HEK293 (cell line): ENCODE results near the gene STX11.

Experiments used
- CTCF ChIA-PET: fragments of 350-600 bp; formaldehyde crosslinking; extraction: SDS; loops from one replicate; lab custom pipeline; 2021; ENCODE audit warnings: antibody characterized with exemption; lab: Yijun Ruan, JAX
- POLR2A ChIA-PET: fragments of 300-600 bp; formaldehyde crosslinking; extraction: SDS; loops from one replicate; lab custom pipeline; 2020; ENCODE audit warnings: antibody characterized with exemption, inconsistent platforms; lab: Yijun Ruan, JAX
- H3K27ac ChIP-seq: fragments of 200-500 bp; sonication (Bioruptor generic); 2 replicates; pipeline ENCODE4 v1.5.1; 2014; ENCODE audit warnings: low read depth, low read length, control low read depth, inconsistent platforms; ENCODE audit errors: extremely low read depth
- H3K36me3 ChIP-seq, 2 experiments: fragments of 200-500 bp in 1 of 2; sonication (Bioruptor generic) in 1 of 2; 1 replicate in 1 of 2; 2 replicates in 1 of 2; pipeline ENCODE4 v1.5.1; 2014 to 2017; ENCODE audit warnings: inconsistent platforms in 2 of 2, low read length in 2 of 2; ENCODE audit not compliant: control insufficient read depth in 2 of 2, insufficient read depth in 1 of 2
- H3K4me1 ChIP-seq: fragments of 200-500 bp; sonication (Bioruptor generic); 2 replicates; pipeline ENCODE4 v1.5.1; 2014; ENCODE audit warnings: mild to moderate bottlenecking, low read length, inconsistent platforms; ENCODE audit not compliant: control insufficient read depth, insufficient read depth
- H3K4me3 ChIP-seq: 2 replicates; pipeline ENCODE4 v1.5.1; 2011; ENCODE audit warnings: low read depth, mild to moderate bottlenecking, control low read depth, low read length, moderate library complexity
- H3K9me3 ChIP-seq: fragments of 200-500 bp; sonication (Bioruptor generic); 2 replicates; pipeline ENCODE4 v1.5.1; 2014; ENCODE audit warnings: low read depth, low read length, inconsistent platforms; ENCODE audit not compliant: control insufficient read depth, insufficient read depth
- BCL11A ChIP-seq: fragments of 450-650 bp; formaldehyde crosslinking; IDR thresholded peaks from 2 replicates; pipeline ENCODE4 v1.5.1; 2016; ENCODE audit warnings: low read depth, missing biosample characterization, missing genetic modification characterization
- FEZF1 ChIP-seq: fragments of 450-650 bp; formaldehyde crosslinking; IDR thresholded peaks from 2 replicates; pipeline ENCODE4 v1.5.1; 2016; ENCODE audit warnings: missing biosample characterization, missing genetic modification characterization
- GLI2 ChIP-seq: fragments of 450-650 bp; formaldehyde crosslinking; IDR thresholded peaks from 2 replicates; pipeline ENCODE4; 2017; ENCODE audit warnings: missing biosample characterization, missing genetic modification characterization, low read depth, borderline replicate concordance
- HOXA7 ChIP-seq: sonication (generic); formaldehyde crosslinking; IDR thresholded peaks from 2 replicates; pipeline ENCODE4 v1.8.1; 2022; ENCODE audit warnings: missing genetic modification reagents, borderline replicate concordance
- ZBTB21 ChIP-seq: fragments of 450-650 bp; formaldehyde crosslinking; IDR thresholded peaks from 2 replicates; pipeline ENCODE4 v1.5.1; 2017; ENCODE audit warnings: missing biosample characterization, missing genetic modification characterization
- ZNF112 ChIP-seq: fragments of 450-650 bp; formaldehyde crosslinking; IDR thresholded peaks from 2 replicates; pipeline ENCODE4 v1.5.0; 2017; ENCODE audit warnings: missing biosample characterization, missing genetic modification characterization
- ZNF16 ChIP-seq: fragments of 450-650 bp; formaldehyde crosslinking; IDR thresholded peaks from 2 replicates; pipeline ENCODE4 v1.5.1; 2016; ENCODE audit warnings: low read depth, missing biosample characterization, missing genetic modification characterization
- ZNF184 ChIP-seq: fragments of 450-650 bp; IDR thresholded peaks from 2 replicates; pipeline ENCODE4 v1.5.1; 2018; ENCODE audit warnings: missing biosample characterization, mild to moderate bottlenecking, missing genetic modification characterization
- ZNF23 ChIP-seq: fragments of 450-650 bp; formaldehyde crosslinking; IDR thresholded peaks from 2 replicates; pipeline ENCODE4 v1.5.1; 2016; ENCODE audit warnings: missing biosample characterization, missing genetic modification characterization, borderline replicate concordance
- ZNF24 ChIP-seq: fragments of 450-650 bp; formaldehyde crosslinking; IDR thresholded peaks from 2 replicates; pipeline ENCODE4 v1.5.1; 2016; ENCODE audit warnings: missing biosample characterization, missing genetic modification characterization
- ZNF341 ChIP-seq: fragments of 450-650 bp; formaldehyde crosslinking; IDR thresholded peaks from 2 replicates; pipeline ENCODE4; 2016; ENCODE audit warnings: low read depth, missing biosample characterization, missing genetic modification characterization
- ZNF366 ChIP-seq: fragments of 450-650 bp; formaldehyde crosslinking; conservative IDR thresholded peaks from 2 replicates; pipeline ENCODE4 v1.5.1; 2016; ENCODE audit warnings: missing biosample characterization, missing genetic modification characterization
- ZNF423 ChIP-seq: fragments of 450-650 bp; formaldehyde crosslinking; IDR thresholded peaks from 2 replicates; pipeline ENCODE4 v1.5.1; 2016; ENCODE audit warnings: missing biosample characterization, missing genetic modification characterization
- ZNF48 ChIP-seq: fragments of 450-650 bp; formaldehyde crosslinking; IDR thresholded peaks from 2 replicates; pipeline ENCODE4 v1.5.1; 2016; ENCODE audit warnings: missing biosample characterization, missing genetic modification characterization
- ZNF580 ChIP-seq: fragments of 450-650 bp; formaldehyde crosslinking; IDR thresholded peaks from 2 replicates; pipeline ENCODE4 v1.5.1; 2016; ENCODE audit warnings: missing biosample characterization, missing genetic modification characterization
- ZNF596 ChIP-seq: fragments of 450-650 bp; IDR thresholded peaks from 2 replicates; pipeline ENCODE4 v1.5.0; 2018; ENCODE audit warnings: missing biosample characterization, mild to moderate bottlenecking, missing genetic modification characterization, moderate library complexity
- ZNF621 ChIP-seq: fragments of 450-650 bp; formaldehyde crosslinking; IDR thresholded peaks from 2 replicates; pipeline ENCODE4 v1.5.1; 2017; ENCODE audit warnings: missing biosample characterization, missing genetic modification characterization
- ZNF624 ChIP-seq: fragments of 450-650 bp; formaldehyde crosslinking; IDR thresholded peaks from 2 replicates; pipeline ENCODE4 v1.5.1; 2017; ENCODE audit warnings: missing biosample characterization, missing genetic modification characterization
- ZNF701 ChIP-seq: fragments of 450-650 bp; formaldehyde crosslinking; IDR thresholded peaks from 2 replicates; pipeline ENCODE4 v1.5.1; 2016; ENCODE audit warnings: missing biosample characterization, missing genetic modification characterization
- ZNF704 ChIP-seq: fragments of 450-650 bp; formaldehyde crosslinking; IDR thresholded peaks from 2 replicates; pipeline ENCODE4 v1.5.1; 2016; ENCODE audit warnings: missing biosample characterization, missing genetic modification characterization
- ZNF707 ChIP-seq: fragments of 450-650 bp; formaldehyde crosslinking; IDR thresholded peaks from 2 replicates; pipeline ENCODE4 v1.5.1; 2016; ENCODE audit warnings: missing biosample characterization, missing genetic modification characterization
- ZNF76 ChIP-seq: fragments of 450-650 bp; formaldehyde crosslinking; IDR thresholded peaks from 2 replicates; pipeline ENCODE4; 2016; ENCODE audit warnings: low read depth, missing biosample characterization, missing genetic modification characterization, borderline replicate concordance

STX11 gene

GRCh38 chr6:144123421-144123820, 26.9 kb upstream of the STX11 start:
- no peak for TF ChIP-seq ZNF184
- TF ChIP-seq ZNF580 (tag by site-specific recombination), result no peak
- no peak for TF ChIP-seq ZNF48 (tag by site-specific recombination)
- no peak for TF ChIP-seq ZNF704 (tag by site-specific recombination)
- Histone ChIP-seq H3K4me3 (no peak overlapping the region), H3K9me3 (no peaks in the 10 kb centered on the region), H3K27ac (no peak overlapping the region), H3K36me3 (no peaks in the 10 kb centered on the region), H3K4me1 (no peaks in the 10 kb centered on the region)
- ChIA-PET POLR2A (no interaction called here), CTCF (interaction anchor here (0.7 to 1.2 kb wide), 2 partner anchors 17 to 18 kb away, joined by 3 to 5 read pairs; no protein-coding TSS in a partner anchor)

GRCh38 chr6:144123836-144124235, 26.5 kb upstream of the STX11 start:
- POLR2A ChIA-PET, result no interaction called here
- TF ChIP-seq GLI2 (tag by site-specific recombination) (no peak), HOXA7 (CRISPR knock-in tag) (no peak), ZNF16 (tag by site-specific recombination) (no peak), ZNF23 (no peak), ZNF112 (tag by site-specific recombination) (no peak), ZNF76 (tag by site-specific recombination) (no peak), ZNF24 (tag by site-specific recombination) (no peak)
- CTCF ChIA-PET, result interaction anchor here (0.7 to 1.2 kb wide), 3 partner anchors 18 to 79 kb away, joined by 3 to 5 read pairs (median 3); no protein-coding TSS in a partner anchor

GRCh38 chr6:144127097-144127496, 23.2 kb upstream of the STX11 start:
- Histone ChIP-seq H3K27ac (no peak overlapping the region), H3K9me3 (no peaks in the 10 kb centered on the region), H3K36me3 (no peaks in the 10 kb centered on the region), H3K4me3 (no peak overlapping the region), H3K4me1 (no peaks in the 10 kb centered on the region)
- ChIA-PET POLR2A (interaction anchor here (1.1 kb wide), 1 partner anchor 23 kb away, joined by 3 read pairs; the partner anchor contains the start of gene STX11), CTCF (interaction anchor here (0.6 kb wide), 1 partner anchor 258 kb away, joined by 3 read pairs; no protein-coding TSS in a partner anchor)
- TF ChIP-seq ZBTB21 (tag by site-specific recombination) (no peak), ZNF707 (tag by site-specific recombination) (no peak), BCL11A (tag by site-specific recombination) (no peak), ZNF341 (tag by site-specific recombination) (no peak), ZNF701 (tag by site-specific recombination) (no peak), ZNF366 (tag by site-specific recombination) (no peak), ZNF624 (tag by site-specific recombination) (no peak), FEZF1 (tag by site-specific recombination) (no peak), ZNF621 (tag by site-specific recombination) (no peak), ZNF596 (tag by site-specific recombination) (no peak), ZNF423 (tag by site-specific recombination) (no peak)

More at GRCh38 chr6:144123836-144124235, 26.5 kb upstream of the STX11 start:
- H3K27ac ChIP-seq, result no peak overlapping the region
- no peaks in the 10 kb centered on the region for H3K4me1 ChIP-seq
- H3K36me3 ChIP-seq, result no peaks in the 10 kb centered on the region
- H3K4me3 ChIP-seq, result no peak overlapping the region
- H3K9me3 ChIP-seq, result no peaks in the 10 kb centered on the region
